Naive thymus-derived CD8-positive, alpha-beta T cell (primary cell): ENCODE measurements around the gene BSND. TPM values are rescaled to one million over a fixed set of nuclear protein-coding genes. Genes with fewer than 3 reads are reported as not detected.
"Not testable (repeated sequence)": the region's sequence is repeated elsewhere in the genome, so short reads cannot be mapped to it uniquely, and the experiment has no call there.

ENCODE experiments used
- ATAC-seq, 2 donors: fragments of 150-1000 bp; cut with Tn5 transposase in 1 of 2; sonication (Bioruptor Pico), chemical (Tn5 transposase) in 1 of 2; 1 replicate in 1 of 2; 2 replicates in 1 of 2; pipeline ENCODE4 v1.10.0; 2021; ENCODE audit warnings: mild to moderate bottlenecking in 2 of 2, moderate library complexity in 2 of 2
- POLR2A ChIA-PET: fragments of 350-600 bp; sonication (Branson Sonifier 250); formaldehyde crosslinking; loops from one replicate; lab custom pipeline; 2021; ENCODE audit warnings: antibody characterized with exemption; lab: Charles Lee
- DNase-seq, 10 donors: peaks; one replicate each; pipeline versions ENCODE4 v3.0.0 to v3.0.0-alpha.2; 2020 to 2022
- H3K27ac Mint-ChIP-seq, 10 donors: one replicate each; pipeline ENCODE4 v1.8.0; 2020 to 2022; ENCODE audit warnings: mild to moderate bottlenecking in 10 of 10, mixed read lengths in 10 of 10, moderate library complexity in 4 of 10, inconsistent platforms in 1 of 10
- H3K27me3 Mint-ChIP-seq, 5 donors: one replicate each; pipeline ENCODE4 v1.8.0; 2021 to 2022; ENCODE audit warnings: mixed read lengths in 5 of 5
- H3K36me3 Mint-ChIP-seq, 3 donors: one replicate each; pipeline ENCODE4 v1.8.0; 2020 to 2022; ENCODE audit warnings: mixed read lengths in 3 of 3, mild to moderate bottlenecking in 2 of 3, inconsistent platforms in 1 of 3
- H3K4me1 Mint-ChIP-seq, 4 donors: one replicate each; pipeline ENCODE4 v1.8.0; 2021 to 2022; ENCODE audit warnings: mixed read lengths in 4 of 4
- H3K4me3 Mint-ChIP-seq, 10 donors: one replicate each; pipeline ENCODE4 v1.8.0; 2020 to 2022; ENCODE audit warnings: mild to moderate bottlenecking in 10 of 10, mixed read lengths in 10 of 10, moderate library complexity in 6 of 10, inconsistent platforms in 1 of 10
- H3K9me3 Mint-ChIP-seq, 9 donors: one replicate each; pipeline ENCODE4 v1.8.0; 2020 to 2022; ENCODE audit warnings: mixed read lengths in 9 of 9, mild to moderate bottlenecking in 3 of 9, inconsistent platforms in 1 of 9, moderate library complexity in 1 of 9
- polyA plus RNA-seq, 3 donors: library from polyadenylated mRNA; unstranded; fragments of 300-500 nt; fragmentation: Illumina TruSeq; gene quantifications; one replicate each; pipeline ENCODE4 v1.2.3, GENCODE V29; 2021
- total RNA-seq, 8 experiments: library from RNA in 2 of 8; stranded (reverse) in 2 of 8; gene quantifications; one replicate each; pipeline ENCODE4 v1.2.3 and lab custom pipeline; 2021 to 2026

Gene BSND
- total and polyA plus RNA-seq, 5 experiments from 2014 or later, result not detected

DNA sequence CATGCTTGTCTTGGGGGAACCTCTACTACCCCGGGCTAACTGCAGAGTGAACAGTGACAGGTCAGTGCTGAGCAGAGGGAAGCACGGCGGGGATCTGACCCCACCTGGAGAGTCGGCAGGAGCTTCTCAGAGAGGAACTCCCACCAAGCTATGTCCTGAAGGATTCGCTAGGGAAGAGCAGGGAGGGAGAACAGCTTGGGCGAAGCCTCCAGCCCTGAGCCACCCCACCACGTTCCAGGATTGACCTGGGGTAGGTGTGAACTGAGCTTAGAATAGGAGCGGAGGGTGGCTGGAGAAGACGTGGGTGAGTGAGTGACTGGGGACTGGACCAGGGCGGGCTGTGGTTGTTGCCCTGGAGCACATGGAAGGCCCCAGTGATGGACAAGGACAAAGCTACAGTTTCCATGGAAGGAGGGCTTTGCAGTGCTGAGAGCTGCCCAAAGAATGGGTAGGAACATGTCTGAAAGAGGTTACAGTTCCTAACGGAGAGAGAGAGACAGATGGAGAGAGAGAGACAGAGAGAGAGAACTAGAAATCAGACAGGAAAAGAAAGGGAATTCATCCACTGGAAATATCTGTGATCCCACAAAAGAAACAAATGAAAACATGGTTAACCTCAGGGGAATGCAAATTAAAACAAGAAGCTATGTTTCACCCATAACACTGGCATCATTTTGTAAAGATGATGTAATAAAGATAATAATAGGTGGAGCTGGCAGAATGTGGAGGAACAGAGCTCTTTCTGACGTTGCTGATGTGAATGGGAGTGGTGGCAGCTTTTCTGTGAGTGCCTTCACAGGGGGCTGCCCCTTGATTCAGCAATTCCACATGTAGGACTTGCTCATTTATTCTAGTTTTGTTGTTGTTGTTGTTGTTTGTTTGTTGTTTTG lies 17.2 kb downstream of the BSND start:
- no peak for DNase-seq
- H3K4me1 Mint-ChIP-seq, result no peaks in the 10 kb centered on the region
- POLR2A ChIA-PET, result no interaction called here
- peaks cover 7 to 53% (median 20%) of the 10 kb centered on the region in 5 donors for H3K27me3 Mint-ChIP-seq
- no peaks in the 10 kb centered on the region for H3K9me3 Mint-ChIP-seq
- peak overlapping the region in 1 of 10 donors; percentile 77 for H3K27ac Mint-ChIP-seq
- H3K4me3 Mint-ChIP-seq, result no peak overlapping the region
- ATAC-seq, result no peak
- H3K36me3 Mint-ChIP-seq, result peaks cover 0 to 2% (median 0%) of the 10 kb centered on the region in 3 donors

DNA sequence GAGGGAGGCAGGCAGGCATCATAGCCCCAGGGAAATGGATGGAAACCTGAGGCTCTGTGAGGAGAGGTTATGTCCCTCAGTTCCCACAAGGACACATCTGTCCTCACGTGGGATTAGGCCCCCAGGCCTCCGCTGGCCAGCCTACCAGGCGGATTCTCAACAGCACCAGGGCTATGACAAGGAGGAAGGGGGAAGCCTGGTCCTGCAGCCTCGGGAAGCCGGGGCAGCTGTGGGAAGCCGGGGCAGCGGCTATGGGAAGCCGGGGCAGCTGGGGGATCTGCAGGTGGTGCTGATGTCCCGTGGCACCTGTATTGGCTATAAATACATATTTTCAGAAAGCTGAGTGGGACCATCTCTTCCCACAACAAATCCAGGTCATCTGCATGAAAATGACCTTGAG lies 19.7 kb downstream of the BSND start:
- no peaks in the 10 kb centered on the region for H3K9me3 Mint-ChIP-seq
- H3K4me3 Mint-ChIP-seq, result no peak overlapping the region
- H3K27ac Mint-ChIP-seq, result no peak overlapping the region
- POLR2A ChIA-PET, result no interaction called here
- DNase-seq (no peak), ATAC-seq (no peak)
- H3K4me1 Mint-ChIP-seq, result peaks cover 0 to 3% (median 1%) of the 10 kb centered on the region in 4 donors
- H3K27me3 Mint-ChIP-seq, result peaks cover 7 to 57% (median 18%) of the 10 kb centered on the region in 5 donors
- peaks cover 0 to 2% (median 0%) of the 10 kb centered on the region in 3 donors for H3K36me3 Mint-ChIP-seq

DNA sequence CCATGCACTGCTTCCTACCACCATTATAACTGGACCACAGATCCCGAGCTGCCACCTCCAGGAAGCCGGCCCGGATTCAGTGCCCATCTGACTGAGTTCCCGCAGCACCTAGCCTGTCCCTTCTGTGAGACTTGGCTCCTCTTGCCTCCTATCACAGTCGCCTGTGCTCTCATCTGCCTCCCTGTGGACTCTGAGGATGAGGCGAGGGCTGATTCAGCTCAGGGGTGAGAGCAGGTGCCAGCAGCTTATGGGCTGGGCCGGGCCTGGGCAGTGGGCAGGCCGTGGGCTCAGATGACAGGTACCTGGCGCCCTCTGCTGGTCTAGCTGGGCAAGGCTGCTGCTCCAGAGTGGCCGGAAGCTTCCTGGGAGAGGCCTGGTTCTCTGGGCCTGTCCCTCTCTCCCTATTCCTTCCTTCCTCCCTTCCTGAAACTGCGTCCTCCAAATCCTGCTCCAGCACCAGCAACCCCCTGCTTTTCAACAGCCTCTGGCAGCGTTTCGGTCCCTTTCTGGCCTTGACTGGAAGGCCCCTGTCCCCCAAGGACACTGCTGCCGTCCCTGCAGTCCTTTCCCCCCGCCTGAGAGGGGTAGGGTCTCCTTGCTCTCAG lies 23.3 kb downstream of the BSND start:
- Mint-ChIP-seq H3K27me3 (peaks cover 3 to 40% (median 6%) of the 10 kb centered on the region in 5 donors), H3K9me3 (no peaks in the 10 kb centered on the region), H3K4me3 (no peak overlapping the region), H3K4me1 (peaks cover 0 to 8% (median 3%) of the 10 kb centered on the region in 4 donors), H3K27ac (no peak overlapping the region), H3K36me3 (peaks cover 0 to 2% (median 0%) of the 10 kb centered on the region in 3 donors)
- ATAC-seq (peak; percentile 70 to 72), DNase-seq (peak; percentile 19 to 75 (median 43))
- POLR2A ChIA-PET, result interaction anchor here (0.5 kb wide), 1 partner anchor 972 kb away, joined by 5 read pairs; no protein-coding TSS in a partner anchor

DNA sequence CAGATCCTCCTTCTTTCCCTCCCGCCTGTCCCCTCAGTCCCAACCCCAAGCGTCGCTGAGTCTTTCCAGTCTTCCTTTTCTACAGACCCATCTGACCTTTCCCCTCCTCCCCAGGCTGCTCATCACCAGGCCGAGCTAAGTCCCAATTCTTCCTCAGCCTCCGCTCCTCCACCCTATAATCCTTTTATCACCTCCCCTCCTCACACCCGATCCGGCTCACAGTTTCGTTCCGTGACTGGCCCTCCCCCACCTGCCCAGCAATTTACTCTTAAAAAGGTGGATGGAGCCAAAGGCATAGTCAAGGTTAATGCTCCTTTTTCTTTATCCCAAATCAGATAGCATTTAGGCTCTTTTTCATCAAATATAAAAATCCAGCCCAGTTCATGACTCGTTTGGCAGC lies 25.4 kb downstream of the BSND start:
- H3K36me3 Mint-ChIP-seq, H3K9me3 Mint-ChIP-seq, POLR2A ChIA-PET, ATAC-seq, H3K4me3 Mint-ChIP-seq, H3K4me1 Mint-ChIP-seq, H3K27ac Mint-ChIP-seq, DNase-seq: not testable (repeated sequence)
- peaks cover 0 to 28% (median 4%) of the 10 kb centered on the region in 5 donors for H3K27me3 Mint-ChIP-seq

DNA sequence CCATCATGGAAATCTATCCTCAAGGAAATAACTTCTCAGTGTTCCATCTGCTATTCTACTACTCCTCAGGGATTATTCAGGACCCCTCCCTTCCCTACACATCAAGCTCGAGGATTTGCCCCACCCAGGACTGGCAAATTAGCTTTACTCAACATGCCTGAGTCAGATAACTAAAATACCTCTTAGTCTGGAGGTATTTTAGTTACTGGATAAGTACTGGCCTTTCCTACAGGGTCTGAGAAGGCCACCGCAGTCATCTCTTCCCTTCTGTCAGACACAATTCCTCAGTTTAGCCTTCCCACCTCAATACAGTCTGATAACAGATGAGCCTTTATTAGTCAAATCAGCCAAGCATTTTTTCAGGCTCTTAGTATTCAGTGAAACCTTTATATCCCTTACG lies 27.9 kb downstream of the BSND start:
- H3K4me3 Mint-ChIP-seq, H3K9me3 Mint-ChIP-seq, H3K27ac Mint-ChIP-seq, H3K36me3 Mint-ChIP-seq, DNase-seq, H3K4me1 Mint-ChIP-seq, POLR2A ChIA-PET, ATAC-seq: not testable (repeated sequence)
- peaks cover 0 to 31% (median 4%) of the 10 kb centered on the region in 5 donors for H3K27me3 Mint-ChIP-seq

DNA sequence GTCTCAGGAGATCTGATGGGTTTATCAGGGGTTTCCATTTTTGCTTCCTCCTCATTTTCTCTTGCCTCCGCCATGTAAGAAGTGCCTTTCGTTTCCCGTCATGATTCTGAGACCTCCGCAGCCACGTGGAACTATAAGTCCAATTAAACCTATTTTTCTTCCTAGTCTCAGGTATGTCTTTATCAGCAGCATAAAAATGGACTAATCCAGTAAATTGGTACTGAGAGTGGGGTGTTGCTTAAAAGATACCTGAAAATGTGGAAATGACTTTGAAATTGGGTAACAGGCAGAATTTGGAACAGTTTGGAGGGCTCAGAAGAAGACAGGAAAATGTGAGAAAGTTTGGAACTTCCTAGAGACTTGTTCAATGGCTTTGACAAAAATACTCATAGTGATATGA lies 32.4 kb downstream of the BSND start:
- DNase-seq, H3K36me3 Mint-ChIP-seq, H3K9me3 Mint-ChIP-seq, ATAC-seq, H3K4me1 Mint-ChIP-seq, H3K27ac Mint-ChIP-seq, POLR2A ChIA-PET, H3K4me3 Mint-ChIP-seq: not testable (repeated sequence)
- H3K27me3 Mint-ChIP-seq, result peaks cover 11 to 56% (median 25%) of the 10 kb centered on the region in 5 donors

GRCh38 chr1:55033265-55033614 lies 34.5 kb downstream of the BSND start:
- Mint-ChIP-seq H3K36me3 (no peaks in the 10 kb centered on the region), H3K4me1 (no peaks in the 10 kb centered on the region), H3K27ac (peak overlapping the region in 1 of 10 donors; percentile 27), H3K4me3 (no peak overlapping the region), H3K9me3 (no peaks in the 10 kb centered on the region), H3K27me3 (peaks cover 18 to 77% (median 40%) of the 10 kb centered on the region in 5 donors)
- POLR2A ChIA-PET, result no interaction called here
- DNase-seq, result no peak
- no peak for ATAC-seq

- H3K27ac Mint-ChIP-seq, result no peak overlapping the region
- peaks cover 0 to 2% (median 0%) of the 10 kb centered on the region in 4 donors for H3K4me1 Mint-ChIP-seq
- POLR2A ChIA-PET, result no interaction called here
- H3K4me3 Mint-ChIP-seq, result no peak overlapping the region
- peaks cover 24 to 91% (median 50%) of the 10 kb centered on the region in 5 donors for H3K27me3 Mint-ChIP-seq
- DNase-seq (no peak), ATAC-seq (no peak)
- no peaks in the 10 kb centered on the region for H3K9me3 Mint-ChIP-seq
- H3K36me3 Mint-ChIP-seq, result no peaks in the 10 kb centered on the region
Observed at GRCh38 chr1:55034476-55035133, 35.9 kb downstream of the BSND start.

DNA sequence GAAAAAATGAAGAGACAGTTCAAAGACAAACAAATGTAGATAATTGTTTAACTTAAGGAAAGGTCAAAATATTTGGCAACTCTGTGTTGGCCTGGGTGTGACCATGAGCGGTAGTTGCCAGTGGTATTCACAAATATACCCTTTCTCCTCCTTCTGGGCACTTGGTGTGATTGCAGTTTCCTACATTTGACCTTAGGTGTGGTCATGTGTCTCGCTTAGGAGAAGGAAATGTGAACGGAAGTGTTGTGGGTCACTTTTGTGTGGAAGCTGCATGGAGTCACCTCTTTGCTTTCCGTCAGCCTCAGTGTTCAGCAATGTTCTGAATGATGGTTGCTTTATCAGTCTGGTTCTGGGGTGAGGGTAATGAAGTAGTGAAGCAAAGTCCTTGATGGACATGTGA lies 37.2 kb downstream of the BSND start:
- no peak for DNase-seq
- Mint-ChIP-seq H3K4me1 (peaks cover 0 to 6% (median 0%) of the 10 kb centered on the region in 4 donors), H3K9me3 (no peaks in the 10 kb centered on the region), H3K27me3 (peaks cover 28 to 92% (median 55%) of the 10 kb centered on the region in 5 donors), H3K36me3 (no peaks in the 10 kb centered on the region), H3K4me3 (no peak overlapping the region), H3K27ac (no peak overlapping the region)
- ATAC-seq, result no peak
- POLR2A ChIA-PET, result no interaction called here

GRCh38 chr1:55037733-55038551 lies 39.2 kb downstream of the BSND start:
- DNase-seq (no peak), ATAC-seq (no peak)
- H3K4me1 Mint-ChIP-seq, result peaks cover 0 to 6% (median 0%) of the 10 kb centered on the region in 4 donors

DNA sequence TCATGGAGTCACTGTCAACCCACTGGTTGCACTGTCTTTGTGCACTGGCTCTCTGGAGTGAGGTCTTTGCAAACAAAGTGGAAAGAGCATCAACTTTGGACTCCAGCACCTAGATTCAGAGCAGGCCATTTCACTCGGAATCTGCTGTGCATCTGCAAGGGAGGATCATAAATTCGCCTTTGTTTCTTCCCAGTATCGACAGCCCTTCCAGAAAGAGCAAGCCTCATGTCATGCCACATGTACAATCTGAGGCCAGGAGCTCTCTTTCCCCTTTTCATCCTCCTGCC lies 39.8 kb downstream of the BSND start:
- H3K36me3 Mint-ChIP-seq, result peaks cover 0 to 1% (median 0%) of the 10 kb centered on the region in 3 donors
- H3K4me3 Mint-ChIP-seq, result no peak overlapping the region
- POLR2A ChIA-PET, result no interaction called here

More at GRCh38 chr1:55037733-55038551, 39.2 kb downstream of the BSND start:
- POLR2A ChIA-PET, result no interaction called here
- Mint-ChIP-seq H3K9me3 (no peaks in the 10 kb centered on the region), H3K36me3 (peaks cover 0 to 1% (median 0%) of the 10 kb centered on the region in 3 donors), H3K27me3 (peaks cover 27 to 94% (median 58%) of the 10 kb centered on the region in 5 donors), H3K27ac (no peak overlapping the region), H3K4me3 (no peak overlapping the region)

DNA sequence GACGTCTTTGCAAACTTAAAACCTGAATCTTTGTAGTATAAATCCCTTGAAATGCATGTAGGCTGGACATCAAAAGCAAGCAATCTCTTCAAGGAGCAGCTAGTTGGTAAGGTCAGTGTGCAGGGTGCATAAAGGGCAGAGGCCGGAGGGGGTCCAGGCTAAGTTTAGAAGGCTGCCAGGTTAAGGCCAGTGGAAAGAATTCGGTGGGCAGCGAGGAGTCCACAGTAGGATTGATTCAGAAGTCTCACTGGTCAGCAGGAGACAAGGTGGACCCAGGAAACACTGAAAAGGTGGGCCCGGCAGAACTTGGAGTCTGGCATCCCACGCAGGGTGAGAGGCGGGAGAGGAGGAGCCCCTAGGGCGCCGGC lies 40.2 kb downstream of the BSND start:
- ATAC-seq (no peak), DNase-seq (no peak)
- Mint-ChIP-seq H3K36me3 (peaks cover 0 to 1% (median 0%) of the 10 kb centered on the region in 3 donors), H3K27ac (no peak overlapping the region), H3K4me1 (peaks cover 0 to 6% (median 0%) of the 10 kb centered on the region in 4 donors), H3K9me3 (no peaks in the 10 kb centered on the region), H3K27me3 (peaks cover 23 to 85% (median 53%) of the 10 kb centered on the region in 5 donors), H3K4me3 (no peak overlapping the region)
- POLR2A ChIA-PET, result no interaction called here

More for the DNA sequence above, 39.8 kb downstream of the BSND start:
- DNase-seq (no peak), ATAC-seq (no peak)
- peaks cover 0 to 6% (median 0%) of the 10 kb centered on the region in 4 donors for H3K4me1 Mint-ChIP-seq
- H3K9me3 Mint-ChIP-seq, result no peaks in the 10 kb centered on the region
- H3K27me3 Mint-ChIP-seq, result peaks cover 24 to 89% (median 55%) of the 10 kb centered on the region in 5 donors
- H3K27ac Mint-ChIP-seq, result no peak overlapping the region
